Measurements from ENCODE around the gene EPN2. TPM values are rescaled to one million over a fixed set of nuclear protein-coding genes. Genes with fewer than 3 reads are reported as not detected.
A peak's percentile ranks its signal among the peaks of the same experiment; 100 is the strongest.

The EPN2 gene
- 9.3 and 10.4 TPM in 2 replicates for total RNA-seq (2014; rRNA removed; shearing (Covaris generic))

DNA sequence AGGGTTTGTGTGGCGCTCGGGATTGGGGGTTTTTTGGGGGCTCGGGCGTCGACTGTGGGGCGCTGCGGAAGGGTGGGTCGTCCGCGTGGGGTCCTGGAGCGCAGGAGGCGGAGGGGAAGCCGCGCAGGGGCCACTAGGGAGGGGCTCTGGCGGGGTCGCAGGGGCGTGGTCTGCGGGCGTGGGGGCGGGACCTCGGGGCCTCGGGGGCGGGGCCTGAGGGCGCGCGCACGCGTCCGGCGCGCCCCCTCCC, at the start of gene EPN2:
Gene EPN2, plus strand, starts transcription at position 228 of the 250 bp plus-strand sequence. CDS start 45,754 bp downstream, outside the sequence.

DNA sequence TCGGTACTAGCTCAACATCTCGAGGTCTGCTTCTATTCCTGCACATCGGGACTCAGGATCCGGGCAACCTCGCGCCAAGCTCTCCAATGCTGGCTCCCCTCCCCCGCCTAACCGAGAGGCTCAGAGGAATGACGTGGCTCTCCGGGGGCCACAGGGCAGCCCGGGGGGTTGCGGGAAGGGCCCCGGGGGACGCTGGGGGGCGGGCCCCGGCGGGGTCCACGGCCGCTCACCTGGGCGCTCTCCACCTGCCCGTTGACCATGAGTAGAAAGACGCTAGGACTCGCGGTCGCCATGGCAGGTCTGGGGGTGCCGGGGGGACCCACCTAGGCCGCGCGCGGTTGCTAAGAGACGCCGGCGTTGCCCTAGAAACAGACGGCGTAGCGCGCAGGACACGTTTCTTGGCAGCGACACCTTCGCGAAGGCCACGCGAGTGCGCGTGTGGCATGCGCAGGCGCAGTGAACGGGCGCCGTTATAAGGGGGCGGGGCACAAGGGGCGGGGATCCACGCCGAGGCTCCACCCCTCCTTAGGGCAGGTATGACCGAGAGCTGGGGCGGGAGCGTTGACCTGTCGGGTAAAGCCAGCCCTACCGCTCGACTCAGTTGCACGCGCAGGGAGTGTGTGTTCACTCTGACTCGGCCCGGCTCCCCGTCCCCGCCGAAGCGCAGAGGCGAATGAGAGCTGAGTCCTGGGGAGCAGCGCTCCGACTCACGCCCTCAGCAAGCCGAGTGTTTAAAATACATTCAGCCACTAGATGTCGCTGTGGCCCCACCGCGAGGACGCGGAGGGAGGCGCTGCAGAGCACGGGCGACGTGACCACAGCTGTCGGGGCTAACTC, 125.3 kb downstream of the EPN2 start, which contains the start of gene B9D1:
Gene B9D1, minus strand, starts transcription at position 447 of the 837 bp plus-strand sequence. Its CDS starts 154 bp downstream, at position 293.

DNA sequence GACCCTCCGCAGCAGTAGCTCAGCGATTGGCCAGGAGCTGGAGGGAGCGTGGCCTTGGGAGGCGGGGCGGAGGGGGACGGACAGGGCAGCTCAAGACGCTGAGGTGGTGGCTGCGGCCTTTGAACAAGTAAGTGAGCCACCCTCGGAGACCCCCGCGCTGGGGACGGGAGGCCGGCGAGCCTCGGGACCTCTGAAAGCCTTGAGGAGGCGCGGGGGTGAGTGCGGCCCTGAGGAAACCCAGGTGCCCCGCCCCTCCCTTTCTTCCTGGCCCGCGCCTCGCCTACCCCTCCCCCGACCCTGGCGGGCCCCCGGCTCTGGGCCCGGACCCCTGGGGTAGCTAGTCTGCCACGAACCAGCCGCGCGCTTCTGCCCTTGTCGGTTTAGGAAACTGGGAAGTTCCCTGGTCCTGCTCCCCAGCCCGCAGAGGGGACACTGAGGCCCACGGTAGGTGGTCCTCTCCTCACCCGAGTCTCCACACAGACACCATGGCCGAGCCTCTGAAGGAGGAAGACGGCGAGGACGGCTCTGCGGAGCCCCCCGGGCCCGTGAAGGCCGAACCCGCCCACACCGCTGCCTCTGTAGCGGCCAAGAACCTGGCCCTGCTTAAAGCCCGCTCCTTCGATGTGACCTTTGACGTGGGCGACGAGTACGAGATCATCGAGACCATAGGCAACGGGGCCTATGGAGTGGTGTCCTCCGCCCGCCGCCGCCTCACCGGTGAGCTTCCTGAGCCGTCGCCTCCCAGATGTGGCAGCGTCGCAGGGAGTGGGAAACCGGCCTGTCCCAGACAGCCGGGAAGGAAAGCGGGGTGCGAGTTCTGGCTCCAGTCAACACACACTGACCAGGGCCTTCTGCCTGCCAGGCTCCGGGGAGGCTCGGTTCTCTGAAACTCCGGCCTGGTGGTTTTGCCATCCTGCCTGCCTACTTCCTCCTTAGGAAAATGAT, 141.5 kb downstream of the EPN2 start, which contains the start of gene MAPK7:
Gene MAPK7, plus strand, starts transcription at position 83 of the 945 bp plus-strand sequence. Its CDS starts 403 bp downstream, at position 486.

Small RNA genes lying within 50 kb of the gene (small RNA-seq; reads per million reads assigned to genes)
- 0.46 reads per million, percentile 17 among the genes with 10 or more reads in this experiment for gene MIR1180

Other genes starting within 250 kb of the EPN2 start
- 20.2 and 22.1 TPM in 2 replicates for gene FAM83G, start 232.6 kb upstream of the EPN2 start, total RNA-seq (2014; rRNA removed; shearing (Covaris generic))
- not detected in 2 replicates for gene GRAP, start 190.4 kb upstream of the EPN2 start, total RNA-seq (2014; rRNA removed; shearing (Covaris generic))
- not detected in 2 replicates for gene GRAPL, start 109.8 kb upstream of the EPN2 start, total RNA-seq (2014; rRNA removed; shearing (Covaris generic))
- gene B9D1, start 125.4 kb downstream of the EPN2 start, total RNA-seq (2014; rRNA removed; shearing (Covaris generic)): 44.5 and 57.9 TPM in 2 replicates
- gene MAPK7, start 141.1 kb downstream of the EPN2 start, total RNA-seq (2014; rRNA removed; shearing (Covaris generic)): 5.1 and 6.1 TPM in 2 replicates
- gene MFAP4, start 149.8 kb downstream of the EPN2 start, total RNA-seq (2014; rRNA removed; shearing (Covaris generic)): not detected in 2 replicates
- 0.08 and 0.26 TPM in 2 replicates for gene RNF112, start 173.9 kb downstream of the EPN2 start, total RNA-seq (2014; rRNA removed; shearing (Covaris generic))